GM21526 (cell line): ENCODE measurements around the gene PJA1.

Experiments used
- ATAC-seq: cut with Tn5 transposase; IDR thresholded peaks from one replicate; pipeline ENCODE4 v1.9.1; 2021; ENCODE audit warnings: moderate library complexity; ENCODE audit not compliant: unreplicated experiment, low FRiP score

Gene PJA1

GRCh38 chrX:69144838-69145680 lies 20.2 kb downstream of the PJA1 start:
- ATAC-seq = no peak

- ATAC-seq = no peak
Observed at GRCh38 chrX:69143530-69143929, 21.7 kb downstream of the PJA1 start.

- ATAC-seq = no peak
Observed at GRCh38 chrX:69142788-69143469, 22.3 kb downstream of the PJA1 start.

GRCh38 chrX:69140837-69141236 lies 24.4 kb downstream of the PJA1 start:
- ATAC-seq = no peak

- ATAC-seq = no peak
Observed at GRCh38 chrX:69139516-69139915, 25.7 kb downstream of the PJA1 start.

GRCh38 chrX:69138512-69138911 lies 26.7 kb downstream of the PJA1 start:
- ATAC-seq = no peak

- no peak for ATAC-seq
Observed at GRCh38 chrX:69138118-69138390, 27.2 kb downstream of the PJA1 start.

- no peak for ATAC-seq
Observed at GRCh38 chrX:69137371-69138117, 27.7 kb downstream of the PJA1 start.

- ATAC-seq = no peak
Observed at GRCh38 chrX:69136546-69137331, 28.5 kb downstream of the PJA1 start.

- no peak for ATAC-seq
Observed at GRCh38 chrX:69133921-69134542, 31.2 kb downstream of the PJA1 start.

GRCh38 chrX:69131886-69132285 lies 33.4 kb downstream of the PJA1 start:
- no peak for ATAC-seq

- ATAC-seq = no peak
Observed at GRCh38 chrX:69130439-69130838, 34.8 kb downstream of the PJA1 start.

GRCh38 chrX:69128588-69128987 lies 36.7 kb downstream of the PJA1 start:
- ATAC-seq = no peak

- ATAC-seq = no peak
Observed at GRCh38 chrX:69127466-69127865, 37.8 kb downstream of the PJA1 start.

GRCh38 chrX:69126642-69127041 lies 38.6 kb downstream of the PJA1 start:
- ATAC-seq = no peak

- no peak for ATAC-seq
Observed at GRCh38 chrX:69125094-69125493, 40.2 kb downstream of the PJA1 start.

GRCh38 chrX:69124108-69124507 lies 41.1 kb downstream of the PJA1 start:
- ATAC-seq = no peak

- no peak for ATAC-seq
Observed at GRCh38 chrX:69123481-69123880, 41.8 kb downstream of the PJA1 start.

GRCh38 chrX:69121321-69122000 lies 43.8 kb downstream of the PJA1 start:
- ATAC-seq = no peak

GRCh38 chrX:69120476-69120875 lies 44.8 kb downstream of the PJA1 start:
- ATAC-seq = no peak
